ENCODE results near the gene SAMD4B.
A peak's percentile ranks its signal among the peaks of the same experiment; 100 is the strongest.
"Not testable (repeated sequence)": the region's sequence is repeated elsewhere in the genome, so short reads cannot be mapped to it uniquely, and the experiment has no call there.

SAMD4B gene

DNA sequence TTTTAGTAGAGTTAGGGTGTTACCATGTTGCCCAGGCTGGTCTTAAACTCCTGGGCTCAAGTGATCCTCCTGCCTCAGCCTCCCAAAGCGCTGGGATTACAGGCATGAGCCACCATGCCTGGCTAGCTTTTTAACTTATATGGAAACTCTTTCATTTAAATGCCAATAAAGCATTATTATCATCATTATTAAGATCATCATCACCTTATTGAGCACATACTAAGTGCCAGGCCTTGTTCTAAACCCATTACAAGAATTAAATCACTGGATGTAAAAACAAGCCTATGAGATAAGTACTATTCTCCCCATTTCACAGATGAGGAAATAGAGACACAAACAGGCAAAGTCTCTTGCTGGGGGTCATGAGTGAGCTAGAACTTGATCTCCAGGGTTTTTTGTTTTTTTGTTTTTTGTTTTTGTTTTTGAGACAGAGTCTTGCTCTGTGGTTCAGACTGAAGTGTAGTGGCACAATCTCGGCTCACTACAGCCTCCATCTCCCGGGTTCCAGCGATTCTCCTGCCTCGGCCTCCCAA is 7.7 kb upstream of the SAMD4B start:
- no peak for DNase-seq (ENCODE audit: low read depth in 2 of 2)

- no peak for DNase-seq (ENCODE audit: low read depth in 2 of 2)
Measured at GRCh38 chr19:39335168-39335548, 7.1 kb upstream of the SAMD4B start.

DNA sequence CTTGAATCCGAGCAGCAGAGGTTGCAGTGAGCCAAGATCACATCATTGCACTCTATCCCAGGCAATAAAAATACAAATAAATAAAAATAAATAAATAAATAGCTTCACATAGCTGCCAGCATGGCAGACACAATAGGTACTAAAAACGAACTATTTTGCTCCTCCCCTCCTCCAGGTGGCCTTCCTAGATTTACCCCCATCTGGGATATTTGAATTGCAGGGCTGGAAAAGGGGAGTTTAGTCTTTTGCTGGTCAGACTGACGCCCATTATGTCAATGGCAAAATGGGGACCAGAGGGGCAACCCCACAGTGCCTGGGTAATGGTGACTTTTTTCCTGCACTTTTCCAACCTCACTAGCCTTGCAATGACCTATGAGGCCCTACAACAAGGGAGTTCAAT is 5.7 kb upstream of the SAMD4B start:
- DNase-seq (ENCODE audit: low read depth in 2 of 2), result no peak

GRCh38 chr19:39339674-39340073 is 2.5 kb upstream of the SAMD4B start:
- DNase-seq (ENCODE audit: low read depth in 2 of 2), result no peak

DNA sequence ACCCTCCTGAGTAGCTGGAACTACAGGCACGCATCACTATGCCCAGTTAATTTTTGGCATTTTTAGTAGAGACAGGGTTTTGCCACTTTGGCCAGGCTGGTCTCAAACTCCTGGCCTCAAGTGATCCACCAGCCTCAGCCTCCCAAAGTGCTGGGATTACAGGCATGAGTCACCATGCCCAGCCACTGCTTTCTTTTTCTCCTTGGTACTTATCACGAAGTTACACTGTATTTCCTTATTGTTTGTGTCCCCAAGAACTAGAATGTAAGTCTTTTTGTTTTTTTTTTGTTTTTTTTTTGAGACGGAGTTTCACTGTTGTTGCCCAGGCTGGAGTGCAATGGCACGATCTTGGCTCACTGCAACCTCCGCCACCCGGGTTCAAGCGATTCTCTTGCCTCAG is 2.1 kb upstream of the SAMD4B start:
- not testable (repeated sequence) for DNase-seq (ENCODE audit: low read depth in 2 of 2)

- no peak for DNase-seq (ENCODE audit: low read depth in 2 of 2)
Measured at GRCh38 chr19:39341129-39341718, 997 bp upstream of the SAMD4B start.

- DNase-seq (ENCODE audit: low read depth in 2 of 2), result no peak
Measured at GRCh38 chr19:39342647-39343305, 555 bp downstream of the SAMD4B start.

DNA sequence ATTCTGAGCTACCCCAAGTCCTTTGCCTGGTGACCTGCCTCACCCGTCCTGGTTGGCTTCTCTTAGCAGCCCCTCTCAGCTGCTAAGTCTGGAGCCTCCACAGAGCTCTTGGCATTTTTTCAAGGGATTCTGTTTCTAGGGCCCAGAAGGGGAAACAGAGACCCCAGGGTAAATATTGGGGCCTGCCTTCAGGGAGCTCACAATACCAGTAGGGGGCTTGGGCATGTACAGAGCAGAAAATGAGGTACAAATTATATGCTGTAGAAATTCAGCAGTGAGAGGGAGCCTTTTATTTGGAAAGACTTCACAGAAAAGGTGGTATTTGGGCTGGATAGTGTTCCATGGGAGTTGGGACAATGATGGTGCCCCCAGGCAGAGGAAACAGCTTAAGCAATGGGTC is 3.7 kb downstream of the SAMD4B start:
- no peak for DNase-seq (ENCODE audit: low read depth in 2 of 2)

- DNase-seq (ENCODE audit: low read depth in 2 of 2), result no peak
Measured at GRCh38 chr19:39347332-39348164, 5.3 kb downstream of the SAMD4B start.

- DNase-seq (ENCODE audit: low read depth in 2 of 2), result no peak
Measured at GRCh38 chr19:39349326-39349725, 7.1 kb downstream of the SAMD4B start.

DNA sequence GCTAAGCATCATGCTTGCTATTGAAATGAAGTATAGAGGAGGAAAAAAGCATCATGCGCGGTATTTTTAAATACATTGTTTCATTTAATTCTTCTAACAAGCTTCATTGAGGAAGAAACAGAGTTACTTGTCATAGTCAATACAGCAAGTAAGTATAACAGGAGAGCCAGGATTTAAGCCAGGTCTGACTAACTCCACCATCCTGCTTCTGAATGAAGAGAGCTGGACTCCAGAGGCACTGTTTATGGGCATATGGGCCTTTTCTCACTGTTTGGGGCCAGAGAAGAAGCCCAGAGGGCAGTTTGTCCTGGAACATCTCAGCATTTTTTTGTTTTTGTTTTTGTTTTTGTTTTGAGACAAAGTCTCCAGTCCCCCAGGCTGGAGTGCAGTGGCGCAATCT is 7.9 kb downstream of the SAMD4B start:
- DNase-seq (ENCODE audit: low read depth in 2 of 2), result no peak

- DNase-seq (ENCODE audit: low read depth in 2 of 2), result peak; percentile 18 to 37
Measured at GRCh38 chr19:39351537-39352064, 9.4 kb downstream of the SAMD4B start.

- no peak for DNase-seq (ENCODE audit: low read depth in 2 of 2)
Measured at GRCh38 chr19:39352381-39353255, 10.4 kb downstream of the SAMD4B start.

DNA sequence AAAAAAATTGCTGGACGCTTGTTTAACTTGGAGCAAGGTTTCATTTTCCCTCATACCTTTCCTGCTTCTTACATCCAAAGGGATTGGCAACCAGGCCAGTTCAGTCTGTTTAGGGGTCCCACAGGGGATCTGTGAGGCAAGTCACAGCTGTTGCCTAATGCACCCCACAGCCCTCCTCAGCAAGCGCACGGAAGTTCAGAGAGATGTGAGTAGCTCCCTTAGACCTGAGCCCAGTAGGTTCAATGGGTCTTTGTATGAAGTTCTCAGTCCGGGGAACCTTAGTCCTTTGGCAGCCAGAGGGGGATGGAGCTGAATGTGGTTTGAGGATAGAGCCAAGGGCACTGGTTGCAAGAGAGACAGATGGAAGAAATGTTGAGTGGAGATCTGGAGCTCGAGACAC is 13.0 kb downstream of the SAMD4B start:
- no peak for DNase-seq (ENCODE audit: low read depth in 2 of 2)

GRCh38 chr19:39356073-39356472 is 13.9 kb downstream of the SAMD4B start:
- no peak for DNase-seq (ENCODE audit: low read depth in 2 of 2)

- DNase-seq (ENCODE audit: low read depth in 2 of 2), result no peak
Measured at GRCh38 chr19:39356647-39357046, 14.4 kb downstream of the SAMD4B start.

GRCh38 chr19:39359026-39359425 is 16.8 kb downstream of the SAMD4B start:
- no peak for DNase-seq (ENCODE audit: low read depth in 2 of 2)

- DNase-seq (ENCODE audit: low read depth in 2 of 2), result no peak
Measured at GRCh38 chr19:39360599-39360998, 18.4 kb downstream of the SAMD4B start.

DNA sequence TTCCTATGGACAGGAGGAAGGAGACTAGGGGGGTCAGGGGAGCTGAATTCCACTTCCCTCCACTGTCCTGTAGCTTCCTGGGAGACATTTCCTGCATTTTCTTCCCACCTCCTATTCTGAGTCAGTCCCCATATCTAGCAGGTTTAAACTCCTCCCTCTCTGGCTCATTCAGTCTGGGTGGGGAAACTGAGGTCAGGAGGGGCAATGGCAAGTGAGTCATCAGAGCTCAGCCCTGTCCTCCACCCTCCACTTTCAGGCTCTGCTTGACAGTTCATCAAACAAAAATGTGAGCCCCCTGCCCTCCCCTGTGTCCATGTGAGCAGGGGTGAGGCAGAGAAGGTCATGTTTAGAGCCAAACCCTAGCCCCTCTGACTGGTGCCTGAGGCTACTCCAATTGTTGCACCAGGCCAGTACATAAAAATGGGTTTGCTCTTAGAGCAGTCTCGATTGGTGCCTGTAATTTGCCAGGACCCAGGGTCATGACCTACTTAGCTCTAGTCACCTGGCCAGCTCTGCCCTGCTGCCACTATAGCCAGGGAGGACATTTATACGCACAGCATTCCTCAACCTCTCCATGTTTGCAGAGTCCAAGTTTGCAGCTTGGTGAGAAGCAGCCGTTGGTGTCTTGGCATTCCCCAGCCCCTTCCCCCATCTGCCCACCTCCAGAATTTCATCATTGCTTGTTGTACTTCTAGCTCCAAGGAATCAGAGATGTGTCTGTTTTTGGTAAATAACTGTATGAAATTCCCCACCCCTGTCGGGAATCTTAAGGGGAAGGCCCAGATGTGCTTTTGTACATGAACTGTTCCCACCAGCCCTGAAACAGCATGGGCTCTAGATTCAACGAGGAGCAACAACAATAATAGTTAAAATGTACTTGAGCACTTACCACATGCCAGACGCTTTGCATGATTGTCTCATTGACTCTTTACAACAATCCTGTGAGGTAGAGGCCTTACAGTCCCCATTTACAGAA is 20.7 kb downstream of the SAMD4B start:
- no peak for DNase-seq (ENCODE audit: low read depth in 2 of 2)

DNA sequence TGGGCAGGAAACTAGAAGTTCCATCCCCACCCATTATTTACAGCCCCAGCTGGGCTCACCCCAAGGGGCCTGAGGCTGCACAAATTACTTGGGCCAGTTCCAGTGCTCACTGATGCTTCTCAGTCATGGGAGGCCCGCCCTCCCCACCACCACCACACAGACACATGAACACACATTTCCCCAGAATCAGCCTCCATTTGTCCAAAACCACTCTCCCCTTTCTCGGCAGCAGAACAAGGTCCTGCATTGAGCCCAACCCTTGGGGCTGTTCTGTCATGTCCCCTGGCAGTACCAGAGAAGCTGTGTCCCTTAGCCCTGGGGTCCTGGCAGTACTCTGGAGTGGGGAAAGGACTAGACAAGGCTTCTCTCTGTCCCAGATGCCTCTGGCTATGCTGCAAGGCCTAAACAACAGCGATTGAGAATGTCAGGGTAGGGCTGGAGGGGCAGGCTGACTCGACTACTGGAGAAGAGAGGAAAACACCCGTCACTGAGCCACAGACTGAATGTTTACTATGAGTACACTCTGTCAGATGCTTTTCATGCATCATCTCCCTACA is 21.8 kb downstream of the SAMD4B start:
- no peak for DNase-seq (ENCODE audit: low read depth in 2 of 2)
